ENCODE data around the gene CLDN2. TPM values are rescaled to one million over a fixed set of nuclear protein-coding genes. Genes with fewer than 3 reads are reported as not detected.
A peak's percentile ranks its signal among the peaks of the same experiment; 100 is the strongest.

CLDN2 gene
- total RNA-seq, 1 experiment from 2014 or later = not detected

GRCh38 chrX:106897259-106897658, 22.9 kb upstream of the CLDN2 start:
- ChIA-PET POLR2A (interaction anchor here (0.8 kb wide), 1 partner anchor 102 kb away, joined by 3 read pairs; the partner anchor contains the start of gene MORC4), CTCF (interaction anchor here (0.7 to 8.3 kb wide), 8 partner anchors 9 to 63 kb away, joined by 3 to 67 read pairs (median 6); no protein-coding TSS in a partner anchor)
- H3K27me3 Mint-ChIP-seq (ENCODE audit: insufficient read depth, unreplicated experiment) = peaks cover 62% of the 10 kb centered on the region
- H3K4me1 Mint-ChIP-seq (ENCODE audit: insufficient read depth, unreplicated experiment) = peaks cover 21% of the 10 kb centered on the region
- H3K36me3 Mint-ChIP-seq (ENCODE audit: insufficient read depth, unreplicated experiment) = no peaks in the 10 kb centered on the region
- no peak overlapping the region for H3K27ac Mint-ChIP-seq (ENCODE audit: low read depth, unreplicated experiment)
- no peak overlapping the region for H3K4me3 Mint-ChIP-seq (ENCODE audit: unreplicated experiment)
- no peaks in the 10 kb centered on the region for H3K9me3 Mint-ChIP-seq (ENCODE audit: unreplicated experiment)
- DNase-seq (ENCODE audit: unreplicated experiment) = no peak
- BruUV-seq (replicated peaks) = no TSS peak
- intact Hi-C loops (cut with micrococcal nuclease) = no loop called here
- no peak for TF ChIP-seq CTCF (IDR thresholded peaks at IDR 0.05; ENCODE audit: unreplicated experiment)

GRCh38 chrX:106898462-106898861, 21.7 kb upstream of the CLDN2 start:
- BruUV-seq (replicated peaks) = no TSS peak
- H3K27ac Mint-ChIP-seq (ENCODE audit: low read depth, unreplicated experiment) = no peak overlapping the region
- POLR2A ChIA-PET = interaction anchor here (0.6 kb wide), 1 partner anchor 1265 kb away, joined by 3 read pairs; no protein-coding TSS in a partner anchor
- H3K27me3 Mint-ChIP-seq (ENCODE audit: insufficient read depth, unreplicated experiment) = peaks cover 50% of the 10 kb centered on the region
- no peaks in the 10 kb centered on the region for H3K36me3 Mint-ChIP-seq (ENCODE audit: insufficient read depth, unreplicated experiment)
- intact Hi-C loops (cut with micrococcal nuclease) = loop anchor here (1.0 kb wide), 1 partner anchor 55 kb away; no protein-coding TSS in a partner anchor
- DNase-seq (ENCODE audit: unreplicated experiment) = peak; percentile 75
- TF ChIP-seq CTCF (IDR thresholded peaks at IDR 0.05; ENCODE audit: unreplicated experiment) = peak; percentile 47
- H3K9me3 Mint-ChIP-seq (ENCODE audit: unreplicated experiment) = no peaks in the 10 kb centered on the region
- H3K4me1 Mint-ChIP-seq (ENCODE audit: insufficient read depth, unreplicated experiment) = peaks cover 21% of the 10 kb centered on the region
- no peak overlapping the region for H3K4me3 Mint-ChIP-seq (ENCODE audit: unreplicated experiment)
- CTCF ChIA-PET = interaction anchor here (0.5 to 6.8 kb wide), 8 partner anchors 14 to 1367 kb away, joined by 3 to 67 read pairs (median 4); partner anchors contain the start of gene NCBP2L

- Mint-ChIP-seq H3K4me1 (ENCODE audit: insufficient read depth, unreplicated experiment) (peaks cover 21% of the 10 kb centered on the region), H3K27ac (ENCODE audit: low read depth, unreplicated experiment) (no peak overlapping the region), H3K4me3 (ENCODE audit: unreplicated experiment) (no peak overlapping the region), H3K9me3 (ENCODE audit: unreplicated experiment) (no peaks in the 10 kb centered on the region), H3K27me3 (ENCODE audit: insufficient read depth, unreplicated experiment) (peaks cover 46% of the 10 kb centered on the region), H3K36me3 (ENCODE audit: insufficient read depth, unreplicated experiment) (no peaks in the 10 kb centered on the region)
- intact Hi-C loops (cut with micrococcal nuclease) = no loop called here
- BruUV-seq (replicated peaks) = no TSS peak
- ChIA-PET POLR2A (no interaction called here), CTCF (interaction anchor here (0.5 to 6.8 kb wide), 10 partner anchors 10 to 1368 kb away, joined by 3 to 67 read pairs (median 4); no protein-coding TSS in a partner anchor)
- no peak for DNase-seq (ENCODE audit: unreplicated experiment)
- no peak for TF ChIP-seq CTCF (IDR thresholded peaks at IDR 0.05; ENCODE audit: unreplicated experiment)
Observed at GRCh38 chrX:106899276-106899675, 20.9 kb upstream of the CLDN2 start.

GRCh38 chrX:106899841-106900240, 20.4 kb upstream of the CLDN2 start:
- no peak for TF ChIP-seq CTCF (IDR thresholded peaks at IDR 0.05; ENCODE audit: unreplicated experiment)
- H3K4me3 Mint-ChIP-seq (ENCODE audit: unreplicated experiment) = no peak overlapping the region
- ChIA-PET CTCF (interaction anchor here (0.6 to 1.1 kb wide), 7 partner anchors 10 to 99 kb away, joined by 3 to 8 read pairs (median 3); no protein-coding TSS in a partner anchor), POLR2A (no interaction called here)
- no peak overlapping the region for H3K27ac Mint-ChIP-seq (ENCODE audit: low read depth, unreplicated experiment)
- H3K36me3 Mint-ChIP-seq (ENCODE audit: insufficient read depth, unreplicated experiment) = no peaks in the 10 kb centered on the region
- no TSS peak for BruUV-seq (replicated peaks)
- H3K9me3 Mint-ChIP-seq (ENCODE audit: unreplicated experiment) = no peaks in the 10 kb centered on the region
- no peak for DNase-seq (ENCODE audit: unreplicated experiment)
- H3K27me3 Mint-ChIP-seq (ENCODE audit: insufficient read depth, unreplicated experiment) = peaks cover 46% of the 10 kb centered on the region
- intact Hi-C loops (cut with micrococcal nuclease) = no loop called here
- peaks cover 21% of the 10 kb centered on the region for H3K4me1 Mint-ChIP-seq (ENCODE audit: insufficient read depth, unreplicated experiment)

All from MCF 10A (cell line).